ENCODE results near the gene PTPRM. TPM values are rescaled to one million over a fixed set of nuclear protein-coding genes. Genes with fewer than 3 reads are reported as not detected.

Gene PTPRM
- total and polyA plus RNA-seq, 2 donors (not counting 3 experiments of a cell fraction or from before 2014, with no cell fraction given), result 37.4 to 43.7 TPM

GRCh38 chr18:8194431-8194830, 627.3 kb downstream of the PTPRM start:
- ChIA-PET POLR2A (interaction anchor here (0.6 kb wide), 1 partner anchor 922 kb away, joined by 6 read pairs; no protein-coding TSS in a partner anchor), CTCF (interaction anchor here (1.0 kb wide), 3 partner anchors 11 to 405 kb away, joined by 3 read pairs; no protein-coding TSS in a partner anchor)
- no peak overlapping the region for H3K4me2 ChIP-seq (ENCODE audit: insufficient read depth, low read length)
- H3K9ac ChIP-seq (replicated peaks; ENCODE audit: extremely low read depth, insufficient read depth, low read length), result no peak overlapping the region
- H3K9me1 ChIP-seq (replicated peaks; ENCODE audit: control insufficient read depth, extremely low read depth, insufficient read depth, low read length), result no peaks in the 10 kb centered on the region
- H2AFZ ChIP-seq (ENCODE audit: low read depth, low read length), result no peak overlapping the region
- H3K79me2 ChIP-seq (ENCODE audit: control insufficient read depth, insufficient read depth, low read length), result no peaks in the 10 kb centered on the region
- no peak overlapping the region for H3K27ac ChIP-seq (ENCODE audit: insufficient read depth, low read depth, low read length)
- no peaks in the 10 kb centered on the region for H3K27me3 ChIP-seq (ENCODE audit: control insufficient read depth in 2 of 2, insufficient read depth in 2 of 2, low read length in 2 of 2)
- H3K9me3 ChIP-seq (replicated peaks; ENCODE audit: control insufficient read depth, insufficient read depth, low read length), result no peaks in the 10 kb centered on the region
- H3K4me3 ChIP-seq (replicated peaks in 1 of 3; ENCODE audit: insufficient read depth in 1 of 3, low read depth in 1 of 3, low read length in 3 of 3), result no peak overlapping the region
- H3K4me1 ChIP-seq (ENCODE audit: control insufficient read depth, extremely low read depth, insufficient read depth, low read length), result no peaks in the 10 kb centered on the region
- no peak for FAIRE-seq
- TF ChIP-seq FOS (IDR thresholded peaks at IDR 0.05; ENCODE audit: borderline replicate concordance, insufficient read depth, low read length) (no peak), POLR2A (IDR thresholded peaks at IDR 0.05; ENCODE audit: low read depth, low read length) (no peak), GATA2 (IDR thresholded peaks at IDR 0.05; ENCODE audit: insufficient read depth, insufficient read length, low read depth, low read length) (no peak), EZH2 (IDR thresholded peaks at IDR 0.05; ENCODE audit: borderline replicate concordance, low read depth, low read length, severe bottlenecking) (no peak), POLR2AphosphoS5 (IDR thresholded peaks at IDR 0.05; ENCODE audit: insufficient read depth, low read depth, low read length) (no peak), JUN (IDR thresholded peaks at IDR 0.05; ENCODE audit: borderline replicate concordance, insufficient read depth, insufficient read length, low read depth) (no peak), MYC (IDR thresholded peaks at IDR 0.05; ENCODE audit: low read depth, low read length) (no peak)
- TF ChIP-seq, protein P1, sequence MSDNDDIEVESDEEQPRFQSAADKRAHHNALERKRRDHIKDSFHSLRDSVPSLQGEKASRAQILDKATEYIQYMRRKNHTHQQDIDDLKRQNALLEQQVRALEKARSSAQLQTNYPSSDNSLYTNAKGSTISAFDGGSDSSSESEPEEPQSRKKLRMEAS (IDR thresholded peaks at IDR 0.05; ENCODE audit: insufficient read depth, insufficient read length), result no peak
- TF ChIP-seq, protein P2, sequence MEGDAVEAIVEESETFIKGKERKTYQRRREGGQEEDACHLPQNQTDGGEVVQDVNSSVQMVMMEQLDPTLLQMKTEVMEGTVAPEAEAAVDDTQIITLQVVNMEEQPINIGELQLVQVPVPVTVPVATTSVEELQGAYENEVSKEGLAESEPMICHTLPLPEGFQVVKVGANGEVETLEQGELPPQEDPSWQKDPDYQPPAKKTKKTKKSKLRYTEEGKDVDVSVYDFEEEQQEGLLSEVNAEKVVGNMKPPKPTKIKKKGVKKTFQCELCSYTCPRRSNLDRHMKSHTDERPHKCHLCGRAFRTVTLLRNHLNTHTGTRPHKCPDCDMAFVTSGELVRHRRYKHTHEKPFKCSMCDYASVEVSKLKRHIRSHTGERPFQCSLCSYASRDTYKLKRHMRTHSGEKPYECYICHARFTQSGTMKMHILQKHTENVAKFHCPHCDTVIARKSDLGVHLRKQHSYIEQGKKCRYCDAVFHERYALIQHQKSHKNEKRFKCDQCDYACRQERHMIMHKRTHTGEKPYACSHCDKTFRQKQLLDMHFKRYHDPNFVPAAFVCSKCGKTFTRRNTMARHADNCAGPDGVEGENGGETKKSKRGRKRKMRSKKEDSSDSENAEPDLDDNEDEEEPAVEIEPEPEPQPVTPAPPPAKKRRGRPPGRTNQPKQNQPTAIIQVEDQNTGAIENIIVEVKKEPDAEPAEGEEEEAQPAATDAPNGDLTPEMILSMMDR (IDR thresholded peaks at IDR 0.05; ENCODE audit: extremely low read depth in 1 of 2, insufficient read depth in 1 of 2, low read depth in 1 of 2, low read length in 2 of 2), result no peak
- no TSS peak for BruUV-seq (replicated peaks)
- no peak for DNase-seq (ENCODE audit: low read depth, low spot score)
- intact Hi-C loops (cut with micrococcal nuclease), result no loop called here
- dilution Hi-C loops (cut with MboI; ENCODE audit: extremely low pct_ligation_motif_present, low sequenced_read_pairs), result no loop called here
- no peaks in the 10 kb centered on the region for H3K36me3 ChIP-seq (ENCODE audit: control insufficient read depth in 2 of 2, extremely low read depth in 1 of 2, insufficient read depth in 2 of 2, low read length in 2 of 2)
- H4K20me1 ChIP-seq (replicated peaks; ENCODE audit: control insufficient read depth, extremely low read depth, insufficient read depth, low read length), result no peaks in the 10 kb centered on the region

Data from endothelial cell of umbilical vein (primary cell).